Activated CD8-positive, alpha-beta memory T cell treated with anti-CD3 and anti-CD28 coated beads, Interleukin-2, amount 10 ng/mL, durations not matched to agents 7 days and 5 days (primary cell): ENCODE data around the gene IFIT1B. TPM values are rescaled to one million over a fixed set of nuclear protein-coding genes. Genes with fewer than 3 reads are reported as not detected.

Source experiments
- total RNA-seq, 2 experiments: library from RNA; stranded (reverse); gene quantifications; one replicate each; pipeline ENCODE4 v1.2.3, GENCODE V29; 2021

IFIT1B gene
- total RNA-seq, 2 experiments from 2014 or later = 0.29 TPM; not detected in 1

Other genes with a start within 250 kb of the IFIT1B start
- not detected for gene CH25H, start 170.7 kb upstream of the IFIT1B start, total RNA-seq
- gene LIPA, start 126.3 kb upstream of the IFIT1B start, total RNA-seq = 10 to 100 TPM; 24.0 to 28.5 TPM
- gene IFIT2, start 76.0 kb upstream of the IFIT1B start, total RNA-seq = 10 to 100 TPM; 16.0 to 34.4 TPM
- 100 to 1,000 TPM in 1 of 2 experiments, 10 to 100 TPM in 1; 54.2 to 151 TPM for gene IFIT3, start 50.1 kb upstream of the IFIT1B start, total RNA-seq
- gene IFIT1, start 14.6 kb downstream of the IFIT1B start, total RNA-seq = 100 to 1,000 TPM in 1 of 2 experiments, 10 to 100 TPM in 1; 45.8 to 107 TPM
- gene IFIT5, start 36.5 kb downstream of the IFIT1B start, total RNA-seq = 10 to 100 TPM; 30.2 to 40.3 TPM
- not detected for gene SLC16A12, start 157.5 kb downstream of the IFIT1B start, total RNA-seq